GM10266 (cell line): ENCODE data around the gene PLCB2.
A peak's percentile ranks its signal among the peaks of the same experiment; 100 is the strongest.

Experiments used
- DNase-seq: peaks from one replicate; pipeline ENCODE4 v3.0.0; 2012; ENCODE audit errors: extremely low spot score
- TF ChIP-seq, protein P1 (sequence below): IDR thresholded peaks from 2 replicates; pipeline ENCODE4 v1.5.1; 2012; ENCODE audit warnings: mild to moderate bottlenecking, low read depth; ENCODE audit not compliant: control insufficient read depth, insufficient read depth; ENCODE audit errors: missing control alignments

Gene PLCB2

DNA sequence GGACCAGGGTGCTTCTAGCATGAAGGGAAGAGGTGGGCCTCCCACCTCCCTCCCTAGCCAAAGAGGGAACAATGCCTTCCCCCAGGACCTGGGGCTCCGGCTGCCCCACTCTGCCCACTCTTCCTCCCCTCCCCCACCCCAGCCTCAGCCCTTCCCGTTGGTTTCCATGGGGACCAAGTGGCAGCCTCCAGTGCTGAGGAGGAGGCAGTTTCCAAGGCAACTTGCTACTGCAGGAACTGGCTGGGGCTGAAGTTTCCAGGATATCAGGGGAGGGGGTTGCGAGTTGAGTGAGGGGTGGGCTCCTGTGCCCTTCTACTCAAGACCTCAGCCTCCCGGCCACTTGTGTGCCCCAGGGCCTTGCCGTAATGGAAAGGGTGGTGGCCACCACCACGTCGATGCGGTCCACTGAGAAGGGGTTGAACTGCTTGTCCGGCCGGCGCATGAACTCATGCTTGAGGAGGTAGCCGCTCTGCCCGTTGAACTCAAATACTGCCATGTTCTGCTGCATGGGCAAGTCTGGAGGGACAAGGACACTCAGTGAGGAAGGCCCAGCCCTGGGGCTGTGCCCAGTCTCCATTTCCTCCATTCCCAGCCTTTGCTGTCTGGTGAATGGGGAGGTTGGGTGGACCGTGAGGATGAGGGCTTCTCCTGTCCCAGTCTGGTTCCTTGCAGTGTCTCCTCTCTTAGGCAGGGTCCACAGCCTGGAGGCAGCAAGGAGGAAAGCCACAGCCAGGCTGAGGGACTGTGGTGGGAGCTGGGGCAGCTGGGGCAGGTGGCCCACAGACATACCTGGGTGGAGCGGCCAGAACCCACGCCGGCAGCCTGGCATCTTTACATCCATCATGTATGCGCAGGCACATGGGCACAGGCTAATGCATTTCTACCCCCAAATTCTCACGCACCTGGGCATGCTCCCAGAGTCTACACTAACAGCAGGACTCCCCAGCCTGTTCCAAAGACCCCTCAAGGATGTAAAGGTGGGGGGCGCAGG lies 13.5 kb downstream of the PLCB2 start:
- TF ChIP-seq, protein P1, sequence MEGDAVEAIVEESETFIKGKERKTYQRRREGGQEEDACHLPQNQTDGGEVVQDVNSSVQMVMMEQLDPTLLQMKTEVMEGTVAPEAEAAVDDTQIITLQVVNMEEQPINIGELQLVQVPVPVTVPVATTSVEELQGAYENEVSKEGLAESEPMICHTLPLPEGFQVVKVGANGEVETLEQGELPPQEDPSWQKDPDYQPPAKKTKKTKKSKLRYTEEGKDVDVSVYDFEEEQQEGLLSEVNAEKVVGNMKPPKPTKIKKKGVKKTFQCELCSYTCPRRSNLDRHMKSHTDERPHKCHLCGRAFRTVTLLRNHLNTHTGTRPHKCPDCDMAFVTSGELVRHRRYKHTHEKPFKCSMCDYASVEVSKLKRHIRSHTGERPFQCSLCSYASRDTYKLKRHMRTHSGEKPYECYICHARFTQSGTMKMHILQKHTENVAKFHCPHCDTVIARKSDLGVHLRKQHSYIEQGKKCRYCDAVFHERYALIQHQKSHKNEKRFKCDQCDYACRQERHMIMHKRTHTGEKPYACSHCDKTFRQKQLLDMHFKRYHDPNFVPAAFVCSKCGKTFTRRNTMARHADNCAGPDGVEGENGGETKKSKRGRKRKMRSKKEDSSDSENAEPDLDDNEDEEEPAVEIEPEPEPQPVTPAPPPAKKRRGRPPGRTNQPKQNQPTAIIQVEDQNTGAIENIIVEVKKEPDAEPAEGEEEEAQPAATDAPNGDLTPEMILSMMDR, result no peak
- no peak for DNase-seq

- TF ChIP-seq, protein P1, result no peak
- DNase-seq, result no peak
Observed at GRCh38 chr15:40293006-40293405, 14.7 kb downstream of the PLCB2 start.

DNA sequence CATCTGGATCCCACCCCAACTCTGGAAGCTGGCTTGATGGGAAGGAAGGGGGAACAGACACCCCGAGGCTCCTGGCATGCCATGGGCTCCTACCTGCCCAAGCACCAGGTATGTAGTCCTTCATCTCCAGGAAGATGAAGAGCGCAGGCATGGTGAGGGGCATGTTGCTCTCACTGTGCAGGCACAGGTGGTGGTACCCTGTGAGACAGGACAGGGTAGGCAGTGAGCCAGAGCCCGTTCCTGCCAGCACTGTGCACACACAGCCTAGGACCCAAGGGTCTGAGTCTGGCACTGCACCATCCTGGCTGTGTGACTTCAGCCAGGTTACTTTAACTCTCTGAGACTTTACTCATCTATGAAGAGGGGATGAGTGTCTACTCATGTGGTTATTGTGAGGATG lies 15.5 kb downstream of the PLCB2 start:
- TF ChIP-seq, protein P1, result no peak
- no peak for DNase-seq

- no peak for DNase-seq
- TF ChIP-seq, protein P1, result no peak
Observed at GRCh38 chr15:40290918-40291574, 16.7 kb downstream of the PLCB2 start.

GRCh38 chr15:40290545-40290917 lies 17.2 kb downstream of the PLCB2 start:
- TF ChIP-seq, protein P1, result no peak
- no peak for DNase-seq

- TF ChIP-seq, protein P1, result no peak
- peak; percentile 19 for DNase-seq
Observed at GRCh38 chr15:40289140-40289775, 18.5 kb downstream of the PLCB2 start.
